ENCODE data around the gene GFOD2. TPM values are rescaled to one million over a fixed set of nuclear protein-coding genes. Genes with fewer than 3 reads are reported as not detected.

The GFOD2 gene
- total and polyA plus RNA-seq, 2 of the 13 experiments (the other 11 are each of a cell fraction or from before 2014, with no cell fraction given) = 11.1 to 17.2 TPM

DNA sequence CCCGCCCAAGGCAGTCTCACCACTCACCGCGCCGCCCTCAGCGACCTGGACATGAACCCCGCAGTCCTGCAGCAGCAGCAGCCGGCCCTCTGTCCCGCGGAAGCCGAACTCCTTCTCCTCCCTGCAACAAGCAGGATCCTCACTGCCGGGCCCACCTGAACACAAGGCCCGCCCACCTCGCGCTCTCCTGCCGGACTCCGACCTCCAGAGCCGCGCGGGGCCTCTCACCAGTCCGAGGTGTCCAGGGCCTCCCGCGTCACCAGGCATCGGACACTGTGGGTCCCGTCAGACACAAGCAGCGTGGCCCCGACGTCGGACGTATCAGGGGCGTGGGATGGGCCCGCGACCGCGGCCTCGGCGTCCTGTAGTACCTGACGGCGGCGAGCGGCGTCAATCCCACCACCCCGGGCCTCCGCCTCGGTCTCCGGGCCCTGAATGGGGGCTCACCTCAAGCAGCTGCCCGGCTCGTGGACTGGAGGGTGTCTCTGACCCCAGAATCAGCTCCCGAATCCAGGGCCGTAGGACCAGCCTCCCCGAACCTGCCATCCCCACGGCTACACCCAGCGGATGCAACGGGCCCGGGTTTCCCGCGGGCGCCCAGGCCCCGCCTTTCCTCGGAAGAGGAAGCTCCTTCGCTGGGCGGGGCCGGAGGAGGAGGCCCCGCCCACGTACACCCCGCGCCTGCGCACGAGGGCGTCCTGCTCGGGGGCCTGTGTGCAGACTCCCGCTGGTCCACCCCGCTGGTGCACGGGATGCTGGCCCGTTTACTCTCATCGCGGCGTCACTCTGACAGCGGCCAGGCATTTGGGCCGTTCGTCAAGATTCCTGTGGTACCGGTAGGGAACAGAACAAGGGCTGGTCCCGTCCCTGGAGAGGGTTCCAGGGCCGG is 59.2 kb downstream of the GFOD2 start, which contains the start of gene ACD (continued):
- TF ChIP-seq ZNF513 (CRISPR knock-in tag; conservative IDR thresholded peaks at IDR 0.05) (no peak), PCBP1 (IDR thresholded peaks at IDR 0.05; ENCODE audit: borderline replicate concordance, low read depth, low read length) (0 out of 2 replicates have a peak, but pooled peaks have one; percentile 22), AKAP8 (CRISPR knock-in tag; IDR thresholded peaks at IDR 0.05) (0 out of 2 replicates have a peak, but pooled peaks have one; percentile 44), EZH2 (conservative IDR thresholded peaks at IDR 0.05; ENCODE audit: low read depth, low read length) (no peak), ZNF432 (CRISPR knock-in tag; IDR thresholded peaks at IDR 0.05; ENCODE audit: borderline replicate concordance) (0 out of 2 replicates have a peak, but pooled peaks have one; percentile 47), ZNF17 (CRISPR knock-in tag; IDR thresholded peaks at IDR 0.05) (no peak), KLF11 (CRISPR knock-in tag; IDR thresholded peaks at IDR 0.05) (0 out of 2 replicates have a peak, but pooled peaks have one; percentile 46), POLR2AphosphoS2 (IDR thresholded peaks at IDR 0.05; ENCODE audit: low read depth, low read length) (no peak), ZNF577 (CRISPR knock-in tag; IDR thresholded peaks at IDR 0.05; ENCODE audit: borderline replicate concordance, low read depth) (no peak), CREM (IDR thresholded peaks at IDR 0.05) (no peak), CREM (CRISPR knock-in tag; IDR thresholded peaks at IDR 0.05) (no peak), ZBTB37 (CRISPR knock-in tag; IDR thresholded peaks at IDR 0.05) (no peak), RORA (CRISPR knock-in tag; IDR thresholded peaks at IDR 0.05) (no peak), ZNF782 (CRISPR knock-in tag; IDR thresholded peaks at IDR 0.05; ENCODE audit: borderline replicate concordance) (peak; percentile 87; the same call in 1 of the 2 replicates), ADNP (CRISPR knock-in tag; IDR thresholded peaks at IDR 0.05) (no peak), FOSL2 (CRISPR knock-in tag; IDR thresholded peaks at IDR 0.05) (no peak; the same call in none of the 2 replicates), ZZZ3 (CRISPR knock-in tag; IDR thresholded peaks at IDR 0.05; ENCODE audit: borderline replicate concordance) (peak; percentile 64; the same call in 1 of the 2 replicates), CBFB (CRISPR knock-in tag; IDR thresholded peaks at IDR 0.05) (0 out of 2 replicates have a peak, but pooled peaks have one; percentile 28), STAT5B (CRISPR knock-in tag; IDR thresholded peaks at IDR 0.05) (0 out of 2 replicates have a peak, but pooled peaks have one; percentile 26), DMTF1 (CRISPR knock-in tag; IDR thresholded peaks at IDR 0.05) (no peak)
- TF ChIP-seq, protein P1, sequence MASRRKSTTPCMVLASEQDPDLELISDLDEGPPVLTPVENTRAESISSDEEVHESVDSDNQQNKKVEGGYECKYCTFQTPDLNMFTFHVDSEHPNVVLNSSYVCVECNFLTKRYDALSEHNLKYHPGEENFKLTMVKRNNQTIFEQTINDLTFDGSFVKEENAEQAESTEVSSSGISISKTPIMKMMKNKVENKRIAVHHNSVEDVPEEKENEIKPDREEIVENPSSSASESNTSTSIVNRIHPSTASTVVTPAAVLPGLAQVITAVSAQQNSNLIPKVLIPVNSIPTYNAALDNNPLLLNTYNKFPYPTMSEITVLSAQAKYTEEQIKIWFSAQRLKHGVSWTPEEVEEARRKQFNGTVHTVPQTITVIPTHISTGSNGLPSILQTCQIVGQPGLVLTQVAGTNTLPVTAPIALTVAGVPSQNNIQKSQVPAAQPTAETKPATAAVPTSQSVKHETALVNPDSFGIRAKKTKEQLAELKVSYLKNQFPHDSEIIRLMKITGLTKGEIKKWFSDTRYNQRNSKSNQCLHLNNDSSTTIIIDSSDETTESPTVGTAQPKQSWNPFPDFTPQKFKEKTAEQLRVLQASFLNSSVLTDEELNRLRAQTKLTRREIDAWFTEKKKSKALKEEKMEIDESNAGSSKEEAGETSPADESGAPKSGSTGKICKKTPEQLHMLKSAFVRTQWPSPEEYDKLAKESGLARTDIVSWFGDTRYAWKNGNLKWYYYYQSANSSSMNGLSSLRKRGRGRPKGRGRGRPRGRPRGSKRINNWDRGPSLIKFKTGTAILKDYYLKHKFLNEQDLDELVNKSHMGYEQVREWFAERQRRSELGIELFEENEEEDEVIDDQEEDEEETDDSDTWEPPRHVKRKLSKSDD (CRISPR knock-in tag; IDR thresholded peaks at IDR 0.05; ENCODE audit: low read depth) = 0 out of 2 replicates have a peak, but pooled peaks have one; percentile 24
